ENCODE results near the gene ALAS1.

DNA sequence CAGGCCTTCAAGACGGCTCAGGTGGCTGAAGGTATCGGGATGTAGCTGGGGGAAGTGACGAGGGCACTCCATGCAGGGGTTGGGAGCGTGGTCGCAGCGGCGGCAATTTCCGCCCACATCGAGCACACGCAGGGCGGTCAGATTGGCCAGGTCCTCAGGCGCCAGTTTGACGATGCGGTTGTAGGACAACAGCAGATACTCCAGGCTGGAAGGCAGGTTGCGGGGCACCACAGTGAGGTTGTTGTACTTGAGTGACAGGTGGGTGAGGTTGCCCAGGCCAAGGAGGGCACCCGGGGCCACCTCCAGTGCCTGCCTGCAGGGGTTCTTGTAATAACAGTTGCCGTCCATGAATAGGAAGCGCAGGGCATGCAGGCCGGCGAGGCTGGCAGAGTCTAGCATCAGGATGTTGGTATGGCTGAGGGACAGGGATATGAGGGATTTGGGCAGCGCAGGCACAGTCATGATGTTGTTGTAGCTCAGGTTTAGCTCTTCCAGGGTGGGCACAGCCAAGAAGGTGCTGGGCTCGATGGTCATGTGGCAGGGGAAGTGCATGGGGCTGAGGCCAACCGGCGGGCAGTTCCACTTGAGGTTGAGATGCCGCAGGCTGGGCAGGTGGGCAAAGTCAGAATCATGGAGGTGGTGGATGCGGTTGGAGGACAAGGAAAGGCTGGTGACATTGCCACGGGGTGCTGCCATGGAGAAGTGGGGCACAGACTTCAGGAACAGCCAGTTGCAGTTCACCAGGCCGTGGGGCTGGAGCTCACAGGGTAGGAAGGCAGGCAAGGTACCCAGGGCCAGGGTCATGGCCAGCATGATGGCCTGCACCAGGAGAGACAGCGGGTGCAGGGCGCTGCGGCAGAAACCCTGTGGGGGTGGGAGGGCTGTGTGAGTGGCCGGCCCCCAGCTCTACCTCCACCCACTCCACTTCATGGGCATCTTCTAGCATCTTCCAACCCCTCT, 25.8 kb downstream of the ALAS1 start:
- no peak for TF ChIP-seq POLR2A (IDR thresholded peaks at IDR 0.05; ENCODE audit: low read depth, low read length)
- no peak for TF ChIP-seq POLR2AphosphoS5 (IDR thresholded peaks at IDR 0.05; ENCODE audit: low read depth, low read length)
- TF ChIP-seq SPI1 (IDR thresholded peaks at IDR 0.05; ENCODE audit: low read depth, low read length): no peak
- TF ChIP-seq POU2F2 (IDR thresholded peaks at IDR 0.05; ENCODE audit: low read depth, low read length): no peak
- no peak for TF ChIP-seq TAF1 (IDR thresholded peaks at IDR 0.05; ENCODE audit: low read depth, low read length)
